DMS153 (cell line): ENCODE data around the gene FOXRED2.

Source experiments
- DNase-seq: peaks from one replicate; lab custom pipeline; 2025; lab: John Stamatoyannopoulos, UW

The FOXRED2 gene

GRCh38 chr22:36514766-36515165 lies 7.9 kb upstream of the FOXRED2 start:
- no peak for DNase-seq

DNA sequence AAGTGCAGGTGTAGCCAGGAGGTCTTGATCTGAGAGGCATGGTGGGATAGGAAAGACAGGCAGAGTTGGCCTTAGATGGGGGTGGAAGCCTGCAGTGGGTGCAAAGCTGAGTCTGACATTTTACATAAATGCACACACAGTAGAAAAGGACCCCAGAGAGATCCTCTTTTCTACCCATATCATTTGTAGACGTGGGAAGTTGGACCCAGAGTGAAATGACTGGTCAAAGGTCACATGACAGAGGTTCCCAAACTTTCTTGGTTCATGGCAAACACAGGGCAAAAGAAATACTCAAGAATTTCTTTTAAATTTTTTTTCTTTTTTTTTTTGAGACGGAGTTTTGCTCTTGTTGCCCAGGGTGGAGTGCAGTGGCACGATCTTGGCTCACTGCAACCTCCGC lies 6.2 kb upstream of the FOXRED2 start:
- DNase-seq, result no peak

GRCh38 chr22:36512333-36512732 lies 5.5 kb upstream of the FOXRED2 start:
- no peak for DNase-seq

- no peak for DNase-seq
Observed at GRCh38 chr22:36510966-36511881, 4.4 kb upstream of the FOXRED2 start.

GRCh38 chr22:36510384-36510783 lies 3.5 kb upstream of the FOXRED2 start:
- no peak for DNase-seq

DNA sequence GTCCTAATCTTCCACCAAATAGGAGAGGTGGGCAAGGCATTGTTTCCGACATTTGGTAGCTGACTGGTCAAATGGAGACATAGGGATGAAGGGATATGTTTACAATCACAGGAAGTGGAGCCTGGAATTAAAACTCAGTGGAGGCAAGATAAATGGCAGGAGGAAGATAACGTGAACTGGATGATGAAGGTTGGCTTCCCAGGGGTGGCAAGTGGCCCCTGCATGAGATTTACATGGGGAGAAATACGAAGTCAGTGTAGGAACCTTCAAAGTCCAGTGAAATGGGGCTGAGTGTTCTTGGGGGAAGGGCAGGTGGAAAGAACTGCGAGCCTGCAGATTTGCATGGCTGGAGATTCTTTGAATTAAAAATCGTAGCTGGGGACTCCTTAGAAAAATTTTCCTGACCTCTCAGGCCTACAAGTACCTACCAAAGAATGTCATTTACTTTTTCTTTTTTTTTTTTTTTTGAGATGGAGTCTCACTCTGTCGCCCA lies 724 bp upstream of the FOXRED2 start:
- no peak for DNase-seq

GRCh38 chr22:36505998-36506635 lies 723 bp downstream of the FOXRED2 start:
- DNase-seq, result no peak

- DNase-seq, result no peak
Observed at GRCh38 chr22:36497910-36498665, 8.8 kb downstream of the FOXRED2 start.

DNA sequence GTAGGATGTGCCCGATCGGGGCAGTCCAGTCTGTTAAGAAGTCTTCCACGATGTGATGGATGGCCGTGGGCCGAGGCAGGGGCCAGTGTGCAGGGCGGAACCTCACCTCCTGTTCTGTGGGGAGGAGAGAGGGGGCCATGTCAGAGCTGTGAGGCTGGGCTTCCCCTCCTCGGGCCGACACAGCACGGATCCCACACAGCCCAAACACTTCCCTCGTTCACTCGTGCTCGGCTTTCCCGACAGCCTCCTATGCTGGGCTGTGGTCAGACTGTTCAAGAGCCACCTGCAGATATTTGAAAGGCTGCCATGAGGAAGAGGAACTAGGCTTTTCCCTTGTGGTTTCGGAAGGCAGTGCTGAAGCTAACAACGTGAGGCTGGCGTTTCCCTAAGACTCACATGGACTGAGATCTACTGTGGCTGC lies 13.1 kb downstream of the FOXRED2 start:
- DNase-seq, result no peak

- no peak for DNase-seq
Observed at GRCh38 chr22:36492109-36492508, 14.7 kb downstream of the FOXRED2 start.

GRCh38 chr22:36491155-36491554 lies 15.7 kb downstream of the FOXRED2 start:
- no peak for DNase-seq

- no peak for DNase-seq
Observed at GRCh38 chr22:36486619-36487384, 20.0 kb downstream of the FOXRED2 start.

DNA sequence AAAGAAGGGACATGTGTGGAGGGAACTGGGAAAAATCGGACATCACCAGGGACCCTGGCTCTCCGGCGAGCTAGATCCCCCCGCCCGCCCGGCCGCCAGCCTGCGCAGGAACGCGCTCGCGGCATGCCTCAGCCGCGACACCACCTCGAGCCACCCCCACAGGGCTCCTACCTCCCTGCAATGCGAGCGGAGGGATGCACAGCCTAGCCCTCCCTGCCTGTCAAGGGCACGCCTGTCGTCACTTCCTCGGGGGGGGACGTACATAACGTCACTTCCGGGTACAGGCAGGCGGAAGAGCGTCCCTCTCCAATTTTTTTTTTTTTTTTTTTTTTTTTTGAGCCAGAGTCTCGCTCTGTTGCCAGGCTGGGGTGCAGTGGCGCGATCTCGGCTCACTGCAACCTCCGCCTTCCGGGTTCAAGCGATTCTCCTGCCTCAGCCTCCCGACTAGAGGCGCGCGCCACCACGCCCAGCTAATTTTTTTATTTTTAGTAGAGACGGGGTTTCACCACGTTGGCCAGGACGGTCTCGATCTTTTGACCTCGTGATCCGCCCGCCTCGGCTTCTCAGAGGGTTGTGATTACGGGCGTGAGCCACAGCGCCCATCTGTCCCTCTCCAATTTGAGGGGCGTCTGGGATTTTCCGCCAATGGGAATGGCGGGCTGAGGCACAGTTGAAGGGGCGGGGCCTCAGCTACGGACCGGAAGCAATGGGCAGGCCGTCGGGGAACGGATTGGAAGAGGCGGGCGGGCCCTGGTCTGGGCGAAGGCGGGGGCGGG lies 25.3 kb downstream of the FOXRED2 start, which contains the start of gene TXN2:
TSS of gene TXN2 (minus strand) at position 248 of the 776 bp plus-strand sequence. CDS start 803 bp downstream, outside the sequence.
- DNase-seq, result peak; percentile 90

DNA sequence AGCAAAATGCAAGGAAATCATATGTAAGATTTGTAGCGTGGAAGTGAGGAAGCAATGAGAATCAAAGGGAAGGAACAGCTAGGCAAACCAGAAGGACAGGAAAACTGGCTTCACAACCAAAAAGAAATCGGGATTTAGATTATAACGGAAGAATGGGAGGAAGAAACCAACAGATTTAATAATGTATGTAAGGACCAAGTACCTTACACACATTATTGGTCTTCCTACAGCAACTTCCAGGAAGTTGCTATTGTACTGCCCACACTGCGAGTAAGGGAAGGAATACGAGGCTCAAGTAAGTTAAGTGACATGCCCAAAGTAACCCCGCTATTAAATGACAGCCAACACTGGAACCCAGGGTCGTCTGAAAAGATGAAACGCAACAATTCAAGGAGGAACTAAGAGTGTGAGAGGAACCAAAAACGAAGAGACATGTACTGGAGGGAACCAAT lies 25.9 kb downstream of the FOXRED2 start:
- no peak for DNase-seq

GRCh38 chr22:36478966-36479365 lies 27.9 kb downstream of the FOXRED2 start:
- no peak for DNase-seq

GRCh38 chr22:36475341-36475740 lies 31.5 kb downstream of the FOXRED2 start:
- no peak for DNase-seq

- no peak for DNase-seq
Observed at GRCh38 chr22:36472689-36473088, 34.2 kb downstream of the FOXRED2 start.

GRCh38 chr22:36471341-36471821 lies 35.5 kb downstream of the FOXRED2 start:
- no peak for DNase-seq

DNA sequence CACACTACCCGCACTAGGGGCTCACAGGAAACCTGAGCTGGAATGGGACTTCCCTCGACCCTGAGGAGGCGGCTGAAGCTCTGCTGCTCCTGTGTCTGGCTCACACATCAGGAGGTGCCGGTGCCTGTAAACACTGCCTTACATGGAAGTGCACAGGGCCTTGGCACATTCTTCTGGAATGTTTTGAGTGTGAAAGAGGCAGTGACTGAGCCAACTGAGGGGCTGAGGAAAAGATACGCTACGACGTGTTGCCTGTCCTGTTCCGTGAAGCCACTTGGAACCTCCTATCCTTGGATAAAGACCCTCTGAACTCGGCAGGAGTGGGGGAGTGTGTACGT lies 35.9 kb downstream of the FOXRED2 start:
- no peak for DNase-seq

DNA sequence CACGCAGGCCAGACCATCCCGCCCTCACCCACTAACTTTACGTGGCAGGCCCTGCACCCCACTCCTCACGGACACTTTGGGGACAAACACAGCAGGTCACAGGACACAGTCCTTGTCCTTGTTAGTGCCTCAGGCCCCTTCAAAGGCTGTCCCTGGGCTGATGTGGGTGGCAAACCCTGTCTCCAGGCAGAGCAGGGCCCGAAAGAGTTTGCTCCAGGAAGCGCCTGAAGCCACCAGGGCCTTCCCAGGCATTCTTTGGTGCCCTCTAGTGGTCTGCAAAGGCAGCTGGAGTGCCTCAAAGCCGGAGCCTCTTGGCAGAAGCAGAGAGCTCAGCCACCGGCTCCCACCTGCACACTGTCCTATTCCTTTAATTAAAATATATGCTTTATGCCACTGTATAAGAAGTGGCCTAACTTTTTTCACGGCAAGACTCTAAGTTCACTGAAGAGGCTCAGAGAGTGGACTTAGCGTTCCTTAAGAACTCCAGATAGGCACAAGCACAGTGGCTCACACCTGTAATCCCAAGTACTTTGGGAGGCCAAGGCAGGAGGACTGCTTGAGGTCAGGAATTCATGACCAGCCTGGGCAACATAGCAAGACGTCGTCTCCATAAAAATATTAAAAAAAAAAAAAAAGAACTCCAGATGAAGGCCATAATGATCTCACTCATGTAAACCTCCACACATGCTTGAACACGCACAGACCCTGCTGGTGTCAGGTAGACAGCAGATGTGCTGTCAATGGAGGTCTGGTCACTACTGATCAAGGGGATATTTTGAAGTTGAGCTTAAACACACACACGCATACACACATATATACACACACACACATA lies 36.5 kb downstream of the FOXRED2 start:
- DNase-seq, result peak; percentile 54
